ENCODE results near the gene SUSD2.
A peak's percentile ranks its signal among the peaks of the same experiment; 100 is the strongest.

Gene SUSD2

DNA sequence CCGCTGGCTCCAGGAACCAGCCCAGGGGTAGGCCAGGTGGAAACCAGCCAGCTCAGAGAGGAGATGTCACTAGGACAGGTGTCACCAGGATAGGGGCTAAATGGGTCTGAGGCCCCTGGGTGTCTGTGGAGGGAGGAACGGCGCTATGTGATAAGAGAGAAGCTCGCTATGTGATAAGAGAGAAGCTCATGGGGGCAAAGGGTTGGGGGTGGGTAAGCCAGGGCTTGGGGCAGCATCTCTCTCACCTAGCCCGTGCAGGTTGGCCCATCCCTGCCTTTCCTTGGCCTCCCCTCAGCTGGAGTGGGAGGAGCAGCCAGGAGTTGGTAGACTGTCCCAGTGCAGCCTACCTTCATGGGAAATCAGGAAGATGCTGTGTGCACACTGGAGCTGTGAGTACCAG lies 26.5 kb upstream of the SUSD2 start:
- TF ChIP-seq CTCF (IDR thresholded peaks at IDR 0.05; ENCODE audit: insufficient read depth, missing control alignments) = no peak
- DNase-seq (ENCODE audit: insufficient read length, low spot score) = no peak
- FAIRE-seq = no peak

- peak; percentile 24 for TF ChIP-seq CTCF (IDR thresholded peaks at IDR 0.05; ENCODE audit: insufficient read depth, missing control alignments)
- FAIRE-seq (no peak), DNase-seq (ENCODE audit: insufficient read length, low spot score) (no peak)
These were observed 25.6 kb upstream of the SUSD2 start for GRCh38 chr22:24155627-24156140.

- DNase-seq (ENCODE audit: insufficient read length, low spot score) (no peak), FAIRE-seq (no peak)
- no peak for TF ChIP-seq CTCF (IDR thresholded peaks at IDR 0.05; ENCODE audit: insufficient read depth, missing control alignments)
These were observed 25.0 kb upstream of the SUSD2 start for GRCh38 chr22:24156141-24156912.

GRCh38 chr22:24156913-24157821 lies 24.1 kb upstream of the SUSD2 start:
- DNase-seq (ENCODE audit: insufficient read length, low spot score) (peak; percentile 81), FAIRE-seq (no peak)
- TF ChIP-seq CTCF (IDR thresholded peaks at IDR 0.05; ENCODE audit: insufficient read depth, missing control alignments) = peak; percentile 42

DNA sequence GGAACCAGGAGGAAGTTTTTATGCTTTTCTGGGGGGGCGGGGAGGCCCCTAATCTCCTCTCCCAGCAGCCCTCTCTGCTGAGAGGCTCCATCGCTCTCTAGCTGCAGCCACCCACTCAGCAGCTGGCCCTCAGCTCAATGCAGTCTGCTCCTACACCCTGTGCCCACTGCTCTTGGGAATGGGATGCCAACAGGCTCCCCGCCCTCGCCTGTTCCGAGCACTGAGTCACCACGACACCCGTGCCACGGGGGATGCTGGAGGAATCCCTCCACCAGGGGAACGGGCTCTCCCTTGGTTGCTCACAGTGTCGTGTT lies 23.5 kb upstream of the SUSD2 start:
- FAIRE-seq = no peak
- no peak for DNase-seq (ENCODE audit: insufficient read length, low spot score)

GRCh38 chr22:24159650-24160049 lies 21.6 kb upstream of the SUSD2 start:
- no peak for TF ChIP-seq CTCF (IDR thresholded peaks at IDR 0.05; ENCODE audit: insufficient read depth, missing control alignments)
- FAIRE-seq (no peak), DNase-seq (ENCODE audit: insufficient read length, low spot score) (no peak)

More for the DNA sequence above, 23.5 kb upstream of the SUSD2 start:
- TF ChIP-seq CTCF (IDR thresholded peaks at IDR 0.05; ENCODE audit: insufficient read depth, missing control alignments) = no peak
